ENCODE results near the gene PRR12.

DNA sequence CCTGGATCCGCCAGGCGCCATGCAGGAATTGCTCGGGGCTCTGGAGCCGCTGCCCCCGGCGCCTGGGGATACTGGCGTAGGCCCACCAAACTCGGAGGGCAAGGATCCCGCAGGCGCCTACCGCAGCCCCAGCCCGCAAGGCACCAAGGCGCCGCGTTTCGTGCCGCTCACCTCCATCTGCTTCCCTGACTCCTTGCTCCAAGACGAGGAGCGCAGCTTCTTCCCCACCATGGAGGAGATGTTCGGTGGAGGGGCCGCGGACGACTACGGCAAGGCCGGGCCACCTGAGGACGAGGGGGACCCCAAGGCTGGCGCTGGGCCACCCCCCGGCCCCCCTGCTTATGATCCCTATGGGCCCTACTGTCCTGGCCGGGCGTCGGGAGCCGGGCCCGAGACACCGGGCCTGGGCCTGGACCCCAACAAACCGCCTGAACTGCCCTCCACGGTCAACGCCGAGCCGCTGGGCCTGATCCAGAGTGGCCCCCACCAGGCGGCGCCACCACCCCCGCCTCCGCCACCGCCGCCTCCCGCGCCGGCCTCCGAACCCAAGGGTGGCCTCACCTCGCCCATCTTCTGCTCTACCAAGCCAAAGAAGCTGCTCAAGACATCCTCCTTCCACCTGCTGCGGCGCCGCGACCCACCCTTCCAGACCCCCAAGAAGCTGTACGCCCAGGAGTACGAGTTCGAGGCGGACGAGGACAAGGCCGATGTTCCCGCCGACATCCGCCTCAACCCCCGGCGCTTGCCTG is 6.1 kb downstream of the PRR12 start:
- TF ChIP-seq, protein P1, sequence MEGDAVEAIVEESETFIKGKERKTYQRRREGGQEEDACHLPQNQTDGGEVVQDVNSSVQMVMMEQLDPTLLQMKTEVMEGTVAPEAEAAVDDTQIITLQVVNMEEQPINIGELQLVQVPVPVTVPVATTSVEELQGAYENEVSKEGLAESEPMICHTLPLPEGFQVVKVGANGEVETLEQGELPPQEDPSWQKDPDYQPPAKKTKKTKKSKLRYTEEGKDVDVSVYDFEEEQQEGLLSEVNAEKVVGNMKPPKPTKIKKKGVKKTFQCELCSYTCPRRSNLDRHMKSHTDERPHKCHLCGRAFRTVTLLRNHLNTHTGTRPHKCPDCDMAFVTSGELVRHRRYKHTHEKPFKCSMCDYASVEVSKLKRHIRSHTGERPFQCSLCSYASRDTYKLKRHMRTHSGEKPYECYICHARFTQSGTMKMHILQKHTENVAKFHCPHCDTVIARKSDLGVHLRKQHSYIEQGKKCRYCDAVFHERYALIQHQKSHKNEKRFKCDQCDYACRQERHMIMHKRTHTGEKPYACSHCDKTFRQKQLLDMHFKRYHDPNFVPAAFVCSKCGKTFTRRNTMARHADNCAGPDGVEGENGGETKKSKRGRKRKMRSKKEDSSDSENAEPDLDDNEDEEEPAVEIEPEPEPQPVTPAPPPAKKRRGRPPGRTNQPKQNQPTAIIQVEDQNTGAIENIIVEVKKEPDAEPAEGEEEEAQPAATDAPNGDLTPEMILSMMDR (conservative IDR thresholded peaks at IDR 0.05 in 1 of 2, IDR thresholded peaks at IDR 0.05 in 1 of 2; ENCODE audit: extremely low read depth in 1 of 2, insufficient read depth in 1 of 2, low read depth in 1 of 2, low read length in 2 of 2) = no peak
- TF ChIP-seq EZH2 (IDR thresholded peaks at IDR 0.05; ENCODE audit: borderline replicate concordance, low read length) = no peak
